Measurements from ENCODE around the gene TBC1D32. TPM values are rescaled to one million over a fixed set of nuclear protein-coding genes. Genes with fewer than 3 reads are reported as not detected.
"Not testable (repeated sequence)": the region's sequence is repeated elsewhere in the genome, so short reads cannot be mapped to it uniquely, and the experiment has no call there.

TBC1D32 gene
- total RNA-seq, 1 experiment from 2014 or later: 10.2 TPM

GRCh38 chr6:121314381-121315112, 19.7 kb downstream of the TBC1D32 start:
- intact Hi-C loops (cut with micrococcal nuclease): no loop called here
- ChIA-PET POLR2A (interaction anchor here (2.9 kb wide), 1 partner anchor 20 kb away, joined by 8 read pairs; the partner anchor contains the start of gene TBC1D32), CTCF (interaction anchor here (1.4 to 1.8 kb wide), 2 partner anchors 10 to 258 kb away, joined by 6 to 7 read pairs; no protein-coding TSS in a partner anchor)
- no peaks in the 10 kb centered on the region for H3K9me3 Mint-ChIP-seq (ENCODE audit: unreplicated experiment)
- no peak for DNase-seq (ENCODE audit: unreplicated experiment)
- no peak overlapping the region for H3K4me3 Mint-ChIP-seq (ENCODE audit: unreplicated experiment)
- H3K27me3 Mint-ChIP-seq (ENCODE audit: insufficient read depth, unreplicated experiment): no peaks in the 10 kb centered on the region
- no TSS peak for BruUV-seq (replicated peaks)
- H3K27ac Mint-ChIP-seq (ENCODE audit: low read depth, unreplicated experiment): no peak overlapping the region
- H3K4me1 Mint-ChIP-seq (ENCODE audit: insufficient read depth, unreplicated experiment): peaks cover 4% of the 10 kb centered on the region
- no peak for TF ChIP-seq CTCF (IDR thresholded peaks at IDR 0.05; ENCODE audit: unreplicated experiment)
- H3K36me3 Mint-ChIP-seq (ENCODE audit: insufficient read depth, unreplicated experiment): peaks cover 5% of the 10 kb centered on the region

GRCh38 chr6:121311814-121312213, 22.5 kb downstream of the TBC1D32 start:
- H3K36me3 Mint-ChIP-seq (ENCODE audit: insufficient read depth, unreplicated experiment); H3K27me3 Mint-ChIP-seq (ENCODE audit: insufficient read depth, unreplicated experiment); POLR2A ChIA-PET; H3K27ac Mint-ChIP-seq (ENCODE audit: low read depth, unreplicated experiment); DNase-seq (ENCODE audit: unreplicated experiment); H3K9me3 Mint-ChIP-seq (ENCODE audit: unreplicated experiment); CTCF ChIA-PET; H3K4me3 Mint-ChIP-seq (ENCODE audit: unreplicated experiment); BruUV-seq (replicated peaks); H3K4me1 Mint-ChIP-seq (ENCODE audit: insufficient read depth, unreplicated experiment); intact Hi-C loops (cut with micrococcal nuclease): not testable (repeated sequence)

GRCh38 chr6:121310495-121310894, 23.8 kb downstream of the TBC1D32 start:
- H3K27ac Mint-ChIP-seq (ENCODE audit: low read depth, unreplicated experiment): peak overlapping the region; percentile 78
- no peaks in the 10 kb centered on the region for H3K36me3 Mint-ChIP-seq (ENCODE audit: insufficient read depth, unreplicated experiment)
- no peaks in the 10 kb centered on the region for H3K9me3 Mint-ChIP-seq (ENCODE audit: unreplicated experiment)
- DNase-seq (ENCODE audit: unreplicated experiment): no peak
- no peak for TF ChIP-seq CTCF (IDR thresholded peaks at IDR 0.05; ENCODE audit: unreplicated experiment)
- peak overlapping the region; percentile 18 for H3K4me3 Mint-ChIP-seq (ENCODE audit: unreplicated experiment)
- no TSS peak for BruUV-seq (replicated peaks)
- ChIA-PET POLR2A (interaction anchor here (0.6 to 1.4 kb wide), 3 partner anchors 11 to 1163 kb away, joined by 4 to 7 read pairs (median 4); partner anchors contain the start of gene TBC1D32), CTCF (interaction anchor here (0.6 kb wide), 2 partner anchors 90 to 286 kb away, joined by 3 read pairs; no protein-coding TSS in a partner anchor)
- H3K27me3 Mint-ChIP-seq (ENCODE audit: insufficient read depth, unreplicated experiment): no peaks in the 10 kb centered on the region
- H3K4me1 Mint-ChIP-seq (ENCODE audit: insufficient read depth, unreplicated experiment): peaks cover 4% of the 10 kb centered on the region
- intact Hi-C loops (cut with micrococcal nuclease): no loop called here

GRCh38 chr6:121309768-121310469, 24.4 kb downstream of the TBC1D32 start:
- peaks cover 4% of the 10 kb centered on the region for H3K4me1 Mint-ChIP-seq (ENCODE audit: insufficient read depth, unreplicated experiment)
- CTCF ChIA-PET: interaction anchor here (0.6 kb wide), 5 partner anchors 91 to 1353 kb away, joined by 3 to 4 read pairs (median 3); no protein-coding TSS in a partner anchor
- no TSS peak for BruUV-seq (replicated peaks)
- no peaks in the 10 kb centered on the region for H3K9me3 Mint-ChIP-seq (ENCODE audit: unreplicated experiment)
- intact Hi-C loops (cut with micrococcal nuclease): loop anchor here (5.0 kb wide), 1 partner anchor 1568 kb away; no protein-coding TSS in a partner anchor
- H3K27ac Mint-ChIP-seq (ENCODE audit: low read depth, unreplicated experiment): peak overlapping the region; percentile 78
- TF ChIP-seq CTCF (IDR thresholded peaks at IDR 0.05; ENCODE audit: unreplicated experiment): no peak
- H3K27me3 Mint-ChIP-seq (ENCODE audit: insufficient read depth, unreplicated experiment): no peaks in the 10 kb centered on the region
- peak; percentile 49 for DNase-seq (ENCODE audit: unreplicated experiment)
- H3K36me3 Mint-ChIP-seq (ENCODE audit: insufficient read depth, unreplicated experiment): no peaks in the 10 kb centered on the region
- H3K4me3 Mint-ChIP-seq (ENCODE audit: unreplicated experiment): no peak overlapping the region
- POLR2A ChIA-PET: interaction anchor here (0.6 to 1.4 kb wide), 3 partner anchors 8 to 1164 kb away, joined by 3 to 7 read pairs (median 4); partner anchors contain the start of gene TBC1D32

Measured in MCF 10A (cell line).